GM18520 (cell line): ENCODE data around the gene KLK6.
"Not testable (repeated sequence)": the region's sequence is repeated elsewhere in the genome, so short reads cannot be mapped to it uniquely, and the experiment has no call there.

Experiments
- ATAC-seq: cut with Tn5 transposase; IDR thresholded peaks from one replicate; pipeline ENCODE4 v1.9.1; 2021; ENCODE audit not compliant: unreplicated experiment

The KLK6 gene

GRCh38 chr19:50994129-50994528 is 24.7 kb upstream of the KLK6 start:
- ATAC-seq: no peak

- no peak for ATAC-seq
These were observed 23.3 kb upstream of the KLK6 start for GRCh38 chr19:50992666-50993035.

- not testable (repeated sequence) for ATAC-seq
These were observed 15.0 kb upstream of the KLK6 start for GRCh38 chr19:50984416-50984815.

- ATAC-seq: no peak
These were observed 14.4 kb upstream of the KLK6 start, which contains the start of gene KLK7 for GRCh38 chr19:50983625-50984292. KLK7 (minus strand) TSS chr19:50983917; CDS start chr19:50982399, 1,518 bp downstream.

- ATAC-seq: no peak
These were observed 12.8 kb upstream of the KLK6 start for GRCh38 chr19:50982186-50982585.

GRCh38 chr19:50981587-50982146 is 12.3 kb upstream of the KLK6 start:
- no peak for ATAC-seq

GRCh38 chr19:50980208-50980607 is 10.8 kb upstream of the KLK6 start:
- ATAC-seq: no peak

GRCh38 chr19:50979758-50980157 is 10.4 kb upstream of the KLK6 start:
- no peak for ATAC-seq

GRCh38 chr19:50978772-50979390 is 9.5 kb upstream of the KLK6 start:
- no peak for ATAC-seq

- no peak for ATAC-seq
These were observed 8.2 kb upstream of the KLK6 start for GRCh38 chr19:50977626-50978025.

- ATAC-seq: no peak
These were observed 6.4 kb upstream of the KLK6 start for GRCh38 chr19:50975766-50976165.

GRCh38 chr19:50974702-50975556 is 5.5 kb upstream of the KLK6 start:
- no peak for ATAC-seq

- no peak for ATAC-seq
These were observed 3.5 kb upstream of the KLK6 start for GRCh38 chr19:50972795-50973376.

GRCh38 chr19:50969810-50970209 is 419 bp upstream of the KLK6 start:
- ATAC-seq: not testable (repeated sequence)

GRCh38 chr19:50968716-50969412 is 527 bp downstream of the KLK6 start:
- no peak for ATAC-seq

- ATAC-seq: no peak
These were observed 1.3 kb downstream of the KLK6 start for GRCh38 chr19:50967929-50968715.

- no peak for ATAC-seq
These were observed 5.1 kb downstream of the KLK6 start for GRCh38 chr19:50964266-50964665.

- ATAC-seq: no peak
These were observed 6.0 kb downstream of the KLK6 start for GRCh38 chr19:50963381-50963780.

GRCh38 chr19:50962245-50962644 is 7.1 kb downstream of the KLK6 start:
- no peak for ATAC-seq
